Stimulated activated CD4-positive, alpha-beta T cell treated with anti-CD3 and anti-CD28 coated beads, Interleukin-12 subunit alpha, Interleukin-12 subunit beta, amount 100 ng/mL, for 4 hours (primary cell): Measurements from ENCODE around the gene OGFR.

Experiments used
- DNase-seq: peaks from one replicate; pipeline ENCODE4 v3.0.0-alpha.2; 2020

OGFR gene

GRCh38 chr20:62804627-62805154, at the start of gene OGFR:
Gene OGFR (plus strand): TSS chr20:62804835. CDS start chr20:62804860, 25 bp downstream.
- DNase-seq: peak; percentile 65

GRCh38 chr20:62754991-62755356, 49.7 kb upstream of the OGFR start:
- DNase-seq: no peak

GRCh38 chr20:62755817-62756724, 48.6 kb upstream of the OGFR start:
- no peak for DNase-seq

GRCh38 chr20:62758226-62758912, 46.3 kb upstream of the OGFR start:
- DNase-seq: no peak

GRCh38 chr20:62759981-62760431, 44.6 kb upstream of the OGFR start:
- no peak for DNase-seq

GRCh38 chr20:62760471-62760855, 44.2 kb upstream of the OGFR start:
- no peak for DNase-seq

GRCh38 chr20:62760856-62761758, 43.5 kb upstream of the OGFR start:
- no peak for DNase-seq

GRCh38 chr20:62761759-62762131, 42.9 kb upstream of the OGFR start:
- DNase-seq: no peak

- DNase-seq: no peak
Measured at GRCh38 chr20:62762376-62762775, 42.3 kb upstream of the OGFR start.

GRCh38 chr20:62762801-62763368, 41.8 kb upstream of the OGFR start:
- no peak for DNase-seq

- DNase-seq: no peak
Measured at GRCh38 chr20:62763404-62763803, 41.2 kb upstream of the OGFR start.

GRCh38 chr20:62764156-62764935, 40.3 kb upstream of the OGFR start:
- DNase-seq: no peak

GRCh38 chr20:62765021-62765420, 39.6 kb upstream of the OGFR start:
- DNase-seq: no peak

GRCh38 chr20:62765432-62766070, 39.1 kb upstream of the OGFR start:
- no peak for DNase-seq

GRCh38 chr20:62766071-62766450, 38.6 kb upstream of the OGFR start:
- no peak for DNase-seq

GRCh38 chr20:62766716-62767115, 37.9 kb upstream of the OGFR start:
- DNase-seq: no peak

GRCh38 chr20:62768234-62768546, 36.4 kb upstream of the OGFR start:
- no peak for DNase-seq

GRCh38 chr20:62768551-62769287, 35.9 kb upstream of the OGFR start:
- no peak for DNase-seq

GRCh38 chr20:62769346-62770071, 35.1 kb upstream of the OGFR start:
- no peak for DNase-seq
